Kasumi-1 (cell line): Measurements from ENCODE around the gene DRGX.

Experiments
- DNase-seq, 2 experiments: peaks; one replicate each; lab custom pipeline; 2025; lab: John Stamatoyannopoulos, UW

Gene DRGX

GRCh38 chr10:49407552-49408137, 11.8 kb upstream of the DRGX start:
- DNase-seq: peak; percentile 71 to 87

DNA sequence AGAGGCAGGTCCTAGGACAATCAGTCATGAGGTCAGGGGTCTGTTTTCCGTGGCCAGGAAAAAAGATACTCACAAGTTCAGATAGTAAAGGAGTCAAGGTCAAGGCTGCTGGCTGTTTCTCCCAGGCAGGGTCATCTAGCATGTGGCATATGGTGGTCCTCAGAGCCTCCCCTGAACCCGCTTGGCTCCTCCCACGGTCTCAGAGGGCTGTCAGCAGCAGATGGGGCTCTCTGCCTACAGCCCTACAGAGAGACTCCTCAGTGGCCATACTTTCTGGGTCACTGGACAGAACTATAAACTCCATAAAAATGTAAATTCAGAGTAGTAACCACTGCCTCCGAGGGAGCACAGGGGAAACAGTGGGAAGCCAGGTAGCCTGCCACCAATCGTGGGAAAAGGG, 11.3 kb upstream of the DRGX start:
- DNase-seq: no peak

DNA sequence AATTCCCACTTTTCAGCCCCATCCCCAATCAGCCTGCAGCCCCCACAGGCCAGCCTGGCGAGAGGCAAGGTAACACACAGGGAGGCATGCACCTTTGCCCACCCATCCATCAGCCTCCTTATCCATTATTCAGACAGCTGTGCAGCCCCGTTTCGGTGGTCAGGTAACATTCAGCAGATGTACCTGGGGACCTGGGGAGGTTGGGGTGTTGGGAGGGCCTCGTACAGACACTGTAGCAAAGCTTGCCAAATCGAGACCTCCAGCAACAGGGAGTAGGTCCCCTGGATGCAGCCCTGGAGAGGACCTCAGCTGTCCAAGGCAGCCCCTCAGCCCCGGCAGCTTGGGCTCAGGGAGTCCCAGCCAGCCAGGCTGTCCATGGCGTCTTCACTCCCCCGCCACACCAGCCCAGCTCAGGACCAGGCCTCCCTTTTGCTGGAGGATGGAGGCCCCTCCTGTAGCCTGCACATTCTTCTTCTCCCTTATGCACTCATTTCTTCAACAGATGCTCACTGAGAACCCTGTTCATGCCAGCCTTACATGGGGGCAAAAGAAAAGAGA, 8.5 kb upstream of the DRGX start:
- no peak for DNase-seq

- no peak for DNase-seq
Measured at GRCh38 chr10:49403363-49403762, 7.5 kb upstream of the DRGX start.

GRCh38 chr10:49400365-49400764, 4.5 kb upstream of the DRGX start:
- DNase-seq: no peak

GRCh38 chr10:49398986-49399385, 3.1 kb upstream of the DRGX start:
- DNase-seq: no peak

- DNase-seq: peak; percentile 41 to 48
Measured at GRCh38 chr10:49398000-49398861, 2.3 kb upstream of the DRGX start.

DNA sequence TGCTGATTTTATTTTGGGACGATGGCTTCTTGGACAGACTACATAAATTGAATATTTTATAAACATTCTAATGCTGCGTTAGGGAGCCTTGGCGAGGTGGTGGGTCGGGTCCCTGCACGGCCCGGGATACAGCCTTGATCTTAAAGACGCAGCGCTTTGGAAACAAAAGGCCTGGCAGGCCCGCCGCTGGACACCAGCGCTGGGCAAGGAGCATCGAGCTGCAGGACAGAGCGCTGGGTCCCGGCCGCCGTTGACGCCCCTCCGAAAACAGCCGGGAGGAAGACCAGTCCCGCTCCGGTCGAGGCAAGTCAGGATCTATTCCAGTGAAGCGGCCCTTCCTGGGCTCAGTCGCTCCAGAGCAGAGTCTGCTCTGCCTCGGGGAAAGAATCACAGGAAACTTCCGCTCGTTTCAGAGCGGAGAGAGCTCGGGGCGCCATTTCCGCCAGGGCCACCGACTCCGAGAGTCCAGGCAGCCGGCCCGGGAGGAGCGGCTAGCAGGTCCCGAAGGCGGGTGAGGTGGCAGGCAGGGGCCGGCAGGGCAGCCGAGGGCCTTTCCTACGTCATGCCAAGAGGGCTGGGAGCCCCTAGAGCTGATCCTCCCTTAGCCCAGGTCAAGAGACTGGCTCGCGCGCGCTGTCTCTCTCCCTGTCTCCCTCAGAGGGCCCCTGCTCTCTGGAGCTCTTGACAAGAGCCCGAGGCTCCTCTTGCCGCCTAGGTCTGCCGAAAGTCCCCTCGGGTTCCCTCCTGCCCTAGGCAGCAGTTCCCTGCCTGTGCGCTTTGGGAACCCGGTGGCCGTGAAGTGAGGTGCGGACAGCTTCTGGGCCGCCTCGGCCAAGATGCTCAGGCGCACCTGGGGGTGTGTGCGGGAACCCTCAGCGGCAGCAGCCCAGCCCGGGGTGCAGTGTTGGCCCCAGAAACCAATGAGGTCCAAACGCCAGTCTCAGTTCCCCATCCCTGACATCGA, 1.4 kb upstream of the DRGX start:
- DNase-seq: no peak

DNA sequence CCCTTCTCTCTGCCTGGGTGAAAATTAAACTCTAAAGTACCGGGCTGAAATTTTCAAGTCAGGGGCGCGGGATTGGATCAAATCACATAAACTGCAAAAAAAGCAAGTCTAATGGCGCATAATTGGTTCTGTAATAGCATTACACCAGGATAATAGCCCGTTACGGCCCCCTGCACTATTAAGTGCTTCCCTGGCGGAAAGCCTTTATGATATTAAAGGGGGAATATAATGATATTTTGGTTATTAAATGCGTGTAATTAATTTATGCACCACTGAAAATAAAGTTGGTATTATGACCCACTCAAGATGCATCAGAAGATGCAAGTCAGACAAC, 744 bp upstream of the DRGX start:
- no peak for DNase-seq

GRCh38 chr10:49394933-49395740, 752 bp downstream of the DRGX start:
- no peak for DNase-seq

DNA sequence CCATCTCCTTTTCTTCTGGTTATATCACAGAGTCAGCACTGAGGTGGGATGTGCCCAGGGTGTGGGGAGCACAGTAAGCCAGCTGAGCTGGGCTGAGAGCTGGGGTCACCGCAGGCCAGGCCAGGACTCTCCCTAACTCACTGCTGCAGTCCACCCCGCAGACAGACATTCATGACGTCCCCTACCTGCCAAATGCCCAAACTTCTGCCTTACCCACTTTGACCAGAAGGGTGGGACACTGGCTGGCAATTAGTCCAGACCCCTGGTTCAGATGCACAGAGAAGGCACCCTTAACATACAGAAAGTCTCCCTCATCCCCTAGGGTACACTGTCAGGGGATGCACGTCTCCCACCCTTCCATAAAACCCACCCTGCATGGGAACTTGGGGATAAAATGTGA, 2.1 kb downstream of the DRGX start:
- DNase-seq: no peak

GRCh38 chr10:49393301-49393700, 2.6 kb downstream of the DRGX start:
- DNase-seq: no peak

- no peak for DNase-seq
Measured at GRCh38 chr10:49389361-49389933, 6.4 kb downstream of the DRGX start.

- DNase-seq: no peak
Measured at GRCh38 chr10:49388161-49388560, 7.7 kb downstream of the DRGX start.

GRCh38 chr10:49387071-49387470, 8.8 kb downstream of the DRGX start:
- no peak for DNase-seq

- DNase-seq: no peak
Measured at GRCh38 chr10:49385939-49386922, 9.7 kb downstream of the DRGX start.

DNA sequence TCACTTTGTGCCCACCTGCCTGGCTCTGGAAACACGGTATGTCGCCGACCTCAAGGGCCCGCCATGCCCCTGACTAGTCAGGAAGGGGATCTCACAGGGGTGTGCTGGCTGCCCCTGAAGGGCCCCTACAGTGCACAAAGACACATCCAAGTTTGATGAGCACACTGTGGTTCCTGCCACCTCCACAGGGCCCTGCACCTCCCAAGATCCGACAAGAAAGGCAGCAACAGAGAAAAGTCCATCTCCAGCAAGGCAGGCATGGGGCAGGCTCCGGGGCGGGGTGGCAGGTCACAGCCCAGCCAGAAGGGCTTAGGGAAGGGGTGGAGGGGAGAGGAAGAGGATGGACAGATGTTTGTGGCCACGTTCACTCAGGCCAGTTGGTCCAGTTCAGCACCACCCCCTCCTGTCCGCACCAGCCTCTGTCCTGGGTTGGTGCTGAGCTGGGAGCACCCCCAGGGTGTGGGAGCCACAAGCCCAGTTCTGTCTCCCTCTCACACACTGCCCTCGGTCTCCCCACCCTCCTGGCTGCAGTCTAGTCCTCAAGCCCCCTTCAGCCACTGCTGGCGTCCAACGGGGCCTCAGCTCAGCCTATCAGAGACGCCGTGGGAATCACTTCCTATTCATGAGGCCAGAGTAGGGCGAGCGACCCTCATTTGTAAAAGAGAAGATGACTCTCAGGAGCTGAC, 11.5 kb downstream of the DRGX start:
- no peak for DNase-seq

- DNase-seq: no peak
Measured at GRCh38 chr10:49383853-49384252, 12.0 kb downstream of the DRGX start.

DNA sequence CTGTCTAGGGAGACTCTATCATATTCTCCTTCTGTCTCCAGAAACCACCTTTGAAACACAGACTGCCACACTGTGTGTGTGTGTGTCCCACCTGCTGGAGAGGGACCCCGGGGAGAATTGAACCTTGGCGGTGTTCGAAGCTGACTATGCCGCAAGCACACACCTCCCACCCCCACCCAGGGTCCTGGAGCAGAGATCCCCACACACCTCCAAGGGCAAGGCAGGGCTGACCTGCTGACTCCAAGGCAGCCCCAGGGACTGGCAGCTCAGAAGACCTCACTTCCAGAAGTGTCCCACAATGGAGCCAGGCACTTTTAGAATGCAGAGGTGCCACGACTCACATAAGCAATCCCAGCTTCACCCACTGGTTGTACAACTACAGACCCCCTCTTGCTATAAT, 13.1 kb downstream of the DRGX start:
- DNase-seq: no peak
